IMR-90 (cell line): ENCODE results near the gene MBNL3. TPM values are rescaled to one million over a fixed set of nuclear protein-coding genes. Genes with fewer than 3 reads are reported as not detected.

ENCODE experiments used
- ATAC-seq: fragments of 200-7000 bp; cut with Tn5 transposase; 2 replicates; pipeline ENCODE4 v1.9.1; 2020; ENCODE audit warnings: low read depth, mild to moderate bottlenecking, moderate library complexity
- BruUV-seq: library from RNA; stranded (reverse); fragments of 400-500 nt; replicated peaks from 2 replicates; lab custom pipeline; 2021; lab: Mats Ljungman, UMichigan
- CTCF ChIA-PET: fragments of 300-600 bp; formaldehyde crosslinking; extraction: SDS; loops from one replicate; lab custom pipeline; 2021; ENCODE audit warnings: antibody characterized with exemption; lab: Yijun Ruan, JAX
- POLR2A ChIA-PET: fragments of 300-600 bp; sonication (Branson Sonifier 250); formaldehyde crosslinking; loops from one replicate; lab custom pipeline; 2022; ENCODE audit warnings: antibody characterized with exemption; ENCODE audit not compliant: unreplicated experiment; lab: Charles Lee
- DNase-seq: peaks from one replicate; pipeline ENCODE4 v3.0.0; 2013
- H2AFZ ChIP-seq: replicated peaks from 2 replicates; pipeline ENCODE3; 2013; ENCODE audit warnings: low read length, mild to moderate bottlenecking; ENCODE audit not compliant: poor library complexity
- H2AK5ac ChIP-seq: 2 replicates; pipeline ENCODE4 v1.6.1; 2013; ENCODE audit warnings: low read depth, low read length, inconsistent platforms
- H2AK9ac ChIP-seq: replicated peaks from 2 replicates; pipeline ENCODE3; 2013; ENCODE audit warnings: mild to moderate bottlenecking, low read depth, low read length, moderate library complexity; ENCODE audit not compliant: poor library complexity
- H2BK120ac ChIP-seq: 2 replicates; pipeline ENCODE4 v1.6.1; 2013; ENCODE audit warnings: low read depth, low read length, inconsistent platforms
- H2BK15ac ChIP-seq: 3 replicates; pipeline ENCODE4 v1.6.1; 2013; ENCODE audit warnings: low read depth, low read length, inconsistent platforms
- H2BK20ac ChIP-seq: 2 replicates; pipeline ENCODE4 v1.6.1; 2013; ENCODE audit warnings: low read depth, mild to moderate bottlenecking, inconsistent platforms, low read length, moderate library complexity
- H2BK5ac ChIP-seq: 2 replicates; pipeline ENCODE4 v1.6.1; 2013; ENCODE audit warnings: mild to moderate bottlenecking, low read depth, low read length, inconsistent platforms; ENCODE audit not compliant: poor library complexity, severe bottlenecking
- H3K14ac ChIP-seq: replicated peaks from 2 replicates; pipeline ENCODE4 v1.6.1; 2013; ENCODE audit warnings: low read depth, low read length, inconsistent platforms
- H3K18ac ChIP-seq: 2 replicates; pipeline ENCODE4 v1.6.1; 2013; ENCODE audit warnings: low read depth, low read length, control low read depth
- H3K23ac ChIP-seq: 2 replicates; pipeline ENCODE4 v1.6.1; 2013; ENCODE audit warnings: low read depth, low read length, inconsistent platforms
- H3K27ac ChIP-seq: 2 replicates; pipeline ENCODE4 v1.5.1; 2013; ENCODE audit warnings: mild to moderate bottlenecking, control low read depth, low read length; ENCODE audit not compliant: insufficient read depth
- H3K27me3 ChIP-seq: 2 replicates; pipeline ENCODE4 v1.6.1; 2013; ENCODE audit warnings: low read length; ENCODE audit not compliant: control insufficient read depth, insufficient read depth
- H3K36me3 ChIP-seq: 2 replicates; pipeline ENCODE4 v1.6.1; 2013; ENCODE audit warnings: low read length, mixed read lengths; ENCODE audit not compliant: control insufficient read depth, insufficient read depth
- H3K4ac ChIP-seq: 2 replicates; pipeline ENCODE4 v1.6.1; 2013; ENCODE audit warnings: low read depth, low read length, inconsistent platforms
- H3K4me1 ChIP-seq: 2 replicates; pipeline ENCODE4 v1.6.1; 2013; ENCODE audit warnings: low read length, mixed read lengths; ENCODE audit not compliant: control insufficient read depth, insufficient read depth
- H3K4me2 ChIP-seq: 2 replicates; pipeline ENCODE4 v1.6.1; 2013; ENCODE audit warnings: low read depth, mild to moderate bottlenecking, control low read depth, low read length, moderate library complexity
- H3K4me3 ChIP-seq: 2 replicates; pipeline ENCODE4 v1.5.1; 2013; ENCODE audit warnings: low read depth, mild to moderate bottlenecking, control low read depth, low read length, moderate library complexity; ENCODE audit not compliant: insufficient read depth
- H3K56ac ChIP-seq: 2 replicates; pipeline ENCODE4 v1.6.1; 2013; ENCODE audit warnings: low read length, inconsistent platforms; ENCODE audit not compliant: insufficient read depth; ENCODE audit errors: extremely low read depth
- H3K79me1 ChIP-seq, 2 experiments: 2 replicates each; pipeline ENCODE4 v1.6.1; 2013; ENCODE audit warnings: low read length in 2 of 2, inconsistent platforms in 1 of 2, low read depth in 1 of 2
- H3K9ac ChIP-seq: 2 replicates; pipeline ENCODE4 v1.6.1; 2013; ENCODE audit warnings: low read depth, low read length, control low read depth
- H3K9me1 ChIP-seq: 2 replicates; pipeline ENCODE4 v1.6.1; 2013; ENCODE audit warnings: low read length, inconsistent platforms; ENCODE audit not compliant: insufficient read depth
- H3K9me3 ChIP-seq: 2 replicates; pipeline ENCODE4 v1.6.1; 2013; ENCODE audit warnings: low read length; ENCODE audit not compliant: control insufficient read depth, insufficient read depth
- H4K20me1 ChIP-seq: 2 replicates; pipeline ENCODE4 v1.6.1; 2013; ENCODE audit warnings: low read length, inconsistent platforms; ENCODE audit not compliant: insufficient read depth
- H4K5ac ChIP-seq: 2 replicates; pipeline ENCODE4 v1.6.1; 2013; ENCODE audit warnings: mild to moderate bottlenecking, low read depth, low read length, control low read depth
- H4K8ac ChIP-seq, 2 experiments: 2 replicates each; pipeline ENCODE4 v1.6.1; 2013; ENCODE audit warnings: low read depth in 2 of 2, low read length in 2 of 2, control low read depth in 1 of 2, inconsistent platforms in 1 of 2
- H4K91ac ChIP-seq: 2 replicates; pipeline ENCODE4 v1.6.1; 2013; ENCODE audit warnings: low read depth, low read length, inconsistent platforms; ENCODE audit not compliant: insufficient read depth
- CEBPB ChIP-seq: IDR thresholded peaks from 2 replicates; pipeline ENCODE4 v1.6.1; 2012; ENCODE audit warnings: low read depth, low read length, improper control_type of control experiment
- CHD1 ChIP-seq: IDR thresholded peaks from 2 replicates; pipeline ENCODE4 v1.6.1; 2012; ENCODE audit warnings: low read depth, low read length, improper control_type of control experiment
- ELK1 ChIP-seq: fragments of 150-350 bp; IDR thresholded peaks from 2 replicates; pipeline ENCODE4 v1.6.1; 2016; ENCODE audit warnings: low read depth, mild to moderate bottlenecking, low read length, moderate library complexity, borderline replicate concordance
- MAFK ChIP-seq: IDR thresholded peaks from 2 replicates; pipeline ENCODE4 v1.6.1; 2012; ENCODE audit warnings: low read depth, low read length, improper control_type of control experiment
- MXI1 ChIP-seq: IDR thresholded peaks from 2 replicates; pipeline ENCODE4 v1.6.1; 2012; ENCODE audit warnings: low read depth, mild to moderate bottlenecking, low read length, moderate library complexity, borderline replicate concordance
- NFE2L2 ChIP-seq: fragments of 150-350 bp; IDR thresholded peaks from 2 replicates; pipeline ENCODE4 v1.6.1; 2016; ENCODE audit warnings: low read depth, mild to moderate bottlenecking, low read length
- RAD21 ChIP-seq: IDR thresholded peaks from 2 replicates; pipeline ENCODE4 v1.6.1; 2012; ENCODE audit warnings: low read length, improper control_type of control experiment
- RCOR1 ChIP-seq: IDR thresholded peaks from 2 replicates; pipeline ENCODE4 v1.6.1; 2012; ENCODE audit warnings: mild to moderate bottlenecking, low read length, improper control_type of control experiment; ENCODE audit not compliant: insufficient replicate concordance
- RFX5 ChIP-seq: IDR thresholded peaks from 2 replicates; pipeline ENCODE4 v1.8.0; 2012; ENCODE audit warnings: low read depth, mild to moderate bottlenecking, low read length, moderate library complexity
- WGBS, 2 experiments: methylation state at CpG; one replicate each; pipeline versions ENCODE4 v1.1.5 to v1.1.7; 2013; ENCODE audit warnings: missing lambda C conversion rate in 2 of 2; ENCODE audit not compliant: insufficient read length in 1 of 2; ENCODE audit errors: extremely low coverage in 2 of 2; 5-methylcytosine and 5-hydroxymethylcytosine counted together
- dilution Hi-C: fragments of 300-500 bp; cut with HindIII; formaldehyde crosslinking; loops from one replicate; pipeline ENCODE4 v1.14.3; 2018; ENCODE audit warnings: low sequenced_read_pairs; ENCODE audit not compliant: unreplicated experiment
- in situ Hi-C: fragments of 300-500 bp; cut with MboI; formaldehyde crosslinking; loops from 3 replicates; pipeline ENCODE4 v1.14.3; 2019; ENCODE audit warnings: low sequenced_read_pairs, inconsistent platforms, mixed read lengths
- intact Hi-C: fragments of 100-400 bp; cut with micrococcal nuclease; formaldehyde crosslinking; loops from 2 replicates; pipeline ENCODE4 v1.10.0; 2022
- polyA plus RNA-seq, 3 experiments: library from polyadenylated mRNA; depleted of rRNA; stranded (reverse); fragments of >200 nt; gene quantifications; 2 replicates each; pipeline ENCODE4 v1.2.3, GENCODE V29; 2012; ENCODE audit warnings: low replicate concordance in 1 of 3
- total RNA-seq: library from RNA; depleted of rRNA; stranded (reverse); fragments of >200 nt; gene quantifications from 2 replicates; pipeline ENCODE4 v1.2.3, GENCODE V29; 2012

The MBNL3 gene
- total and polyA plus RNA-seq, 2 of the 4 experiments (the other 2 are of a cell fraction), result 0.32 to 1.1 TPM

GRCh38 chrX:132470831-132471230 is 18.0 kb downstream of the MBNL3 start:
- H3K9ac ChIP-seq, result no peak overlapping the region
- H4K20me1 ChIP-seq, result no peaks in the 10 kb centered on the region
- H3K36me3 ChIP-seq, result no peaks in the 10 kb centered on the region
- H3K4me3 ChIP-seq, result no peak overlapping the region
- in situ Hi-C loops, result no loop called here
- no peak overlapping the region for H3K4me2 ChIP-seq
- ATAC-seq (no peak), DNase-seq (no peak)
- no peak overlapping the region for H3K27ac ChIP-seq
- H4K91ac ChIP-seq, result no peak overlapping the region
- H2BK5ac ChIP-seq, result no peak overlapping the region
- no peak overlapping the region for H2AK9ac ChIP-seq
- no peak overlapping the region for H2BK20ac ChIP-seq
- no peaks in the 10 kb centered on the region for H3K79me1 ChIP-seq
- no peak overlapping the region for H4K5ac ChIP-seq
- no peak overlapping the region for H3K18ac ChIP-seq
- no peak overlapping the region for H2AFZ ChIP-seq
- dilution Hi-C loops, result no loop called here
- no peak overlapping the region for H3K14ac ChIP-seq
- no peaks in the 10 kb centered on the region for H3K27me3 ChIP-seq
- no peak overlapping the region for H2AK5ac ChIP-seq
- H3K23ac ChIP-seq, result no peak overlapping the region
- ChIA-PET CTCF (no interaction called here), POLR2A (no interaction called here)
- no peak overlapping the region for H2BK120ac ChIP-seq
- no TSS peak for BruUV-seq
- H3K56ac ChIP-seq, result no peak overlapping the region
- no peak for TF ChIP-seq NFE2L2
- no peak for TF ChIP-seq MXI1
- no peak for TF ChIP-seq MAFK
- no peak for TF ChIP-seq RFX5
- no peak for TF ChIP-seq ELK1
- TF ChIP-seq CHD1, result no peak
- no peak for TF ChIP-seq RAD21
- TF ChIP-seq RCOR1, result no peak
- TF ChIP-seq CEBPB, result no peak
- H4K8ac ChIP-seq, result no peak overlapping the region
- WGBS, 2 experiments, result no CpG with 5 or more reads among the region's 2 CpGs
- no peak overlapping the region for H3K4ac ChIP-seq
- no peaks in the 10 kb centered on the region for H3K4me1 ChIP-seq
- H3K9me3 ChIP-seq, result no peaks in the 10 kb centered on the region
- intact Hi-C loops, result no loop called here
- H3K9me1 ChIP-seq, result no peaks in the 10 kb centered on the region
- no peak overlapping the region for H2BK15ac ChIP-seq
